HG03378 (cell line): Measurements from ENCODE around the gene MTMR3.

Experiments used
- ATAC-seq: cut with Tn5 transposase; IDR thresholded peaks from one replicate; pipeline ENCODE4 v1.9.1; 2021; ENCODE audit warnings: mild to moderate bottlenecking, moderate library complexity; ENCODE audit not compliant: unreplicated experiment

MTMR3 gene

DNA sequence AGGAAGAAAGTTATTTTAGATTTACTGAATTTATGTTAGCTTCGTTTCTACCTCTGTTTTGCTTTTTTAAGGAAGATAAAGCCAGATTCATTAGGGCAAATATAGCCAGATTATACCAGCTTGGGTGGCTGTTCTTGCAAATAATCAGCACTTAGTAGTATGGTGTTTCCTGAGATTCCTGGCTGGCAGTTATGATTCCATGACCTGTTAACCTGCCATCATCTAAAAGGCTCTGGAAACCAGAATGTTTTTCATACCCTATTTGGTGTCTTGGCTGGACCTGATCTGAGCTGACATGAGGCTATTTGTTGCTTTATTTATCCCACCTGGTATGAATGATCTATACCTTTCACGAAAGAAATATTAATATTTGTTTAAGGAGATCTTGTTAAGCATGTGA, 114.5 kb downstream of the MTMR3 start:
- no peak for ATAC-seq

DNA sequence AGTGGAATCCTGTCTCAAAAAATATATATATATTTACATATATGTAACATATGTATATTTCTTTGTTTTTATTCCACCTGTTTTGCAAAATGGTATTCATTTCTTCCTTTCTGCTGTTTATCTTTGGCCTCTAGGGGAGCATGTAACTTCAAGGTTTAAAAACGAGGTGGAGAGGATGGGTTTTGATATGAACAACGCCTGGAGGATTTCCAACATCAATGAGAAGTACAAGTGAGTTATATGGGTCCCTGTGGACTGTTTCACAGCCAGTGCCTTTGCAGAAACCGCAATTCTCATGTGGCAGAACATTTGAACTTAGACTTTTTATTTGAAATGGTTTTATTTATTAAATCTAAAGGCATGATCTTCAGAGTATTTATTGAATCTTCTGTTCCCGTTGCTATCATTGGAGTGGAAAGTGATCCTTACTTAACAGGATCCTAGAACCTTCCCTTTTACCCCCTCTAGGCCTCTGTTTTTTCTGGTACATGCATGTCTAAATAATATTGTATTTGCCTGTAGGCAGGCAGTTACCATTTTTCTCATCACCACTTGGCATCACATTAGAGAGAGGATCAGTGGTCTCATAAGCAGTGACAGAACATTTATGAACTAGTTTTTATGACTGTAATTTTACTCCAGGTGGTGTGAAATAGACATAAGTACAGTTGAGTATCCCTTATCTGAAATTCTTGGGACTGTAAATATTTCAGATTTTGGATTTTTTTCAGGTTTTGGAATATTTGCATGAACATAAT, 115.8 kb downstream of the MTMR3 start:
- no peak for ATAC-seq

DNA sequence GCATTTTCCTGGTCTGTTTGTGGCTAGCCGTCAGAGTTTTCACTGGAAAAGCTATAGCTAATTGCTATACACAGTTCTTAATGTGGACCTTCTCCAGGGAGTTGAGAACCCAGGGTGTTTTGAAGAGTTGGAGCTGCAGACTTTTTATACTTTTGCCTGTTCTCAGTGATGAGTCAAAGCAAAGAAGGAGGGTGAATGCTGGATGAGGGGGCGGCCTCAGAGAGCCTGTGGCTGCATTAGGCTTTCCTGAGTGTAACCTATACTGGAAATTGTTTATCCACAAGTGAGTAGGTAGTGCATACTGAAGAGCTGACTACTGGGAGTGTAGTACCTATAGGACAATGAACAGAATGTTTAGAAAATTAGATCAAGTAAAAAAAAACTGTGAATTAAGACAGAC, 117.6 kb downstream of the MTMR3 start:
- no peak for ATAC-seq

DNA sequence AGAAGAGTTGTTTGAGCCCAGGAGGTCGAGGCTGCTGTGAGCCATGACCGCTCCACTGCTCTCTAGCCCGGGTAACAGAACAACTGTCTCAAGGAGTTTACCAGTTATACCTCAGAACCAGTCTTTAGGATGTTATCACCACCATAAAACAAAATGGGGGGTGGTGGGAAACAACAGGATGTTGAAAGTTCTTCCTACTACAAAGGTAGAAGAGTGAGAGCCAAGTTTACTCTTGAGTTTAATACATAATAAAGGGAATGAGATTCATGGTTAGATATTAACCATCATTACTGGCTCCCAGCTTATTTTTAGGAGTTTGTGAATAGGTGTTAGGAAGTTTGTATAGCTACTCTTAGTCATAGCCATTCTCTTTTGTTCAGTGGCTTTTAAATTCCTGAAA, 118.5 kb downstream of the MTMR3 start:
- ATAC-seq, result no peak

DNA sequence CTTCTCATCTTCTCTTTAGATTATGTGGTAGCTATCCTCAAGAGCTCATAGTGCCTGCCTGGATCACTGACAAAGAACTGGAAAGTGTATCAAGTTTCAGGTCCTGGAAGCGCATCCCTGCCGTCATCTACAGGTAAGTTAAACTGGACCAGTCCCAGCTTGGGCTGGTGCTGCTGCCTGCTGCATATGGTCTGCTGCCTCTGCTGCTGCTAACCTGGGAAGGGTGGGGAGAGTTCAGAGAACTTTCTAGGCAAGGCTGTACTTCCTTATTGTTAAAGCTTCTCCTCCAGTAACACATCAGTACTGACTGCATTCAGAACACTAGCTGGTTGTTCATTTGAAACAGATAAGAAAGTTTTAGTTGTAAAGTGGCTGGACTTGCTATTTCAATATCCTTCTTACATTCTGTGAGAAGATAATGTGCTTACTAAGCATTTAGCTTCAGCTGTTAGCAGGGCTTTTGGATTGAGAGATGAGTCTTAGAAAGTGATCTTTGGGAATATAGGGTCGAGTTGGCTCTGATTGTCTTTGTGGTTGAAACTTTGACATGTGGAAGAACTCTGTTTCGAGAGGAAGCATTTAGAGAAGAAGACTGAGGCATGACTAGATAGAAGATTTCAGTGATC, 120.0 kb downstream of the MTMR3 start:
- ATAC-seq, result no peak

GRCh38 chr22:30004101-30004500, 121.1 kb downstream of the MTMR3 start:
- no peak for ATAC-seq

GRCh38 chr22:30004694-30005093, 121.7 kb downstream of the MTMR3 start:
- no peak for ATAC-seq

GRCh38 chr22:30005213-30005857, 122.4 kb downstream of the MTMR3 start:
- ATAC-seq, result no peak

GRCh38 chr22:30007361-30007760, 124.4 kb downstream of the MTMR3 start:
- no peak for ATAC-seq

GRCh38 chr22:30008401-30008800, 125.4 kb downstream of the MTMR3 start:
- ATAC-seq, result no peak

GRCh38 chr22:30009478-30009877, 126.5 kb downstream of the MTMR3 start:
- ATAC-seq, result no peak

GRCh38 chr22:30010789-30011405, 127.9 kb downstream of the MTMR3 start:
- ATAC-seq, result no peak

GRCh38 chr22:30013201-30013600, 130.2 kb downstream of the MTMR3 start:
- no peak for ATAC-seq

GRCh38 chr22:30014244-30014643, 131.3 kb downstream of the MTMR3 start:
- no peak for ATAC-seq

- no peak for ATAC-seq
These were observed 132.3 kb downstream of the MTMR3 start for GRCh38 chr22:30015229-30015797.

- ATAC-seq, result no peak
These were observed 132.9 kb downstream of the MTMR3 start for GRCh38 chr22:30015846-30016245.

- ATAC-seq, result no peak
These were observed 133.6 kb downstream of the MTMR3 start for GRCh38 chr22:30016596-30016995.

DNA sequence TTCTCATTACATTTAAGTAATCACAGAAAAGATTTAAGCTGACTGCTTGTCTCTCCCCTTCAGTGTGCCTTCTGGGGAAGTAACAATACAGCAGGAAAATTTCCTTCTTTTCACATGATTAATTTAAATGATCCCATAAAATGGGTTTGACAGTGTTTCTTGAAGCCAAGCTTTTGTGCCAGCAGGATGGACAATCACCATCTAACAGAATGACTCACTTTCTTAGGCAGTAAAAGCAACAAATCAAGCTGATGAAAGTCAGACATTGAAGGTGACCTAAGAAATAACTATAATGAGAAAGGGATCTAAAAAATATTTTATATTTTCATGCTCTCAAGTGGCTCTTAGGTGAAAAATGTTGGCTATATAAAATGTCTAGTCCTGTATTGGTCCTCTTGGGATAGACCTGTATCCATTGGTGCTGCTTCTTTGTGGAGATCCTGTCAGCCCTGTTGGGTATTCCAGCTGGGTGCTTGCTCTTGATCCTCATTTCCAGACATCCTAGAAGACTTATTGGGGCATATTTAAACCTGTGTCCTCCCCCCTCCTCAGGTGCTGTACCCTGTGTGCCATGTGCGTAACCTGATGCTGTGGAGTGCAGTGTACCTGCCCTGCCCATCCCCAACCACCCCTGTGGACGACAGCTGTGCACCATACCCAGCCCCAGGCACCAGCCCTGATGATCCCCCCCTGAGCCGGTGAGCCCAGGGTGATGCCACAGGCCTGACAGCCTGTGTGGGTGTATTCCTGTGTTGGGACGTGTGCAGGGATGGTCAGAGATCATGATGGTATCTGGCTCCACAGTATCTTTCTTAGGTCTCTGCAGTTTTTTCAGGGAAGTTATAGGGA, 134.6 kb downstream of the MTMR3 start:
- ATAC-seq, result no peak

- no peak for ATAC-seq
These were observed 137.5 kb downstream of the MTMR3 start for GRCh38 chr22:30020511-30020910.

DNA sequence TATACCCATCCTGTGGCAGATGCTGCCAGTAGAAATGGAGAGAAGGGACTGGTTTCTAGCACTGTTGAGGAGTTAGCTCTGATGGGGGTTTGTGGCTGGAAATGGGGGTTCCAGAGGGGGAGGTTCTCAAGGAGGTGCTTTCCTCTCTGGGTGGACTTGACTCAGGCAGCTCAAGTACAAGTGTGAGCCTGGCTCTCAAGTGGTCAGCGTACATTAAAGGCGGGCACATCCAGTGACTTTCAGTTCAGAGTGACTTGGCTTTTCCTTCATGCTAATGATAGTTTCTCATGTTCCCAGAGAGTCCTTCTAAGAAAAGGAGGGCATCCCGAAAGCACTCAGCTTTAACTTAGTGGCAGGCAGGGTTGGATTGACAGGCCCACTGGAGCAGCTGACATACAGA, 138.4 kb downstream of the MTMR3 start:
- no peak for ATAC-seq
